T-helper 2 cell treated with Interferon-gamma antibody and Interleukin-4, amounts not matched to agents 100 ng/mL and 5 ng/mL, for 36 hours (primary cell): ENCODE measurements around the gene MYH16. TPM values are rescaled to one million over a fixed set of nuclear protein-coding genes. Genes with fewer than 3 reads are reported as not detected.
"Not testable (repeated sequence)": the region's sequence is repeated elsewhere in the genome, so short reads cannot be mapped to it uniquely, and the experiment has no call there.

ENCODE experiments used
- intact Hi-C: fragments of 100-400 bp; cut with micrococcal nuclease; formaldehyde crosslinking; loops from one replicate; pipeline ENCODE4 v1.15.1; 2023
- total RNA-seq: library from RNA; stranded (reverse); gene quantifications from 2 replicates; pipeline ENCODE4 v1.2.3, GENCODE V29; 2022

MYH16 gene
- not detected in 2 replicates for total RNA-seq

GRCh38 chr7:99272476-99273045 is at the start of gene MYH16:
Gene MYH16 (plus strand): TSS chr7:99272839.
- intact Hi-C loops, result no loop called here

GRCh38 chr7:99224263-99224898 is 48.3 kb upstream of the MYH16 start:
- intact Hi-C loops, result not testable (repeated sequence)

- intact Hi-C loops, result no loop called here
Measured at GRCh38 chr7:99224899-99225265, 47.8 kb upstream of the MYH16 start.

- intact Hi-C loops, result no loop called here
Measured at GRCh38 chr7:99229234-99229633, 43.4 kb upstream of the MYH16 start.

- intact Hi-C loops, result no loop called here
Measured at GRCh38 chr7:99232082-99232770, 40.4 kb upstream of the MYH16 start.

GRCh38 chr7:99232955-99233354 is 39.7 kb upstream of the MYH16 start:
- intact Hi-C loops, result not testable (repeated sequence)

- intact Hi-C loops, result no loop called here
Measured at GRCh38 chr7:99234185-99234584, 38.5 kb upstream of the MYH16 start.

- intact Hi-C loops, result no loop called here
Measured at GRCh38 chr7:99235925-99236324, 36.7 kb upstream of the MYH16 start.

- intact Hi-C loops, result not testable (repeated sequence)
Measured at GRCh38 chr7:99237876-99238275, 34.8 kb upstream of the MYH16 start.

- intact Hi-C loops, result no loop called here
Measured at GRCh38 chr7:99238558-99239341, 33.9 kb upstream of the MYH16 start.

GRCh38 chr7:99242682-99243081 is 30.0 kb upstream of the MYH16 start:
- intact Hi-C loops, result no loop called here

GRCh38 chr7:99243751-99244337 is 28.8 kb upstream of the MYH16 start:
- intact Hi-C loops, result no loop called here

- intact Hi-C loops, result no loop called here
Measured at GRCh38 chr7:99244939-99245338, 27.7 kb upstream of the MYH16 start.

GRCh38 chr7:99248391-99249095 is 24.1 kb upstream of the MYH16 start:
- intact Hi-C loops, result no loop called here

- intact Hi-C loops, result no loop called here
Measured at GRCh38 chr7:99249985-99250575, 22.6 kb upstream of the MYH16 start.

- intact Hi-C loops, result no loop called here
Measured at GRCh38 chr7:99252166-99252895, 20.3 kb upstream of the MYH16 start.

GRCh38 chr7:99253369-99253768 is 19.3 kb upstream of the MYH16 start:
- intact Hi-C loops, result no loop called here

GRCh38 chr7:99254390-99254789 is 18.2 kb upstream of the MYH16 start:
- intact Hi-C loops, result no loop called here

- intact Hi-C loops, result no loop called here
Measured at GRCh38 chr7:99255463-99255862, 17.2 kb upstream of the MYH16 start.

- intact Hi-C loops, result no loop called here
Measured at GRCh38 chr7:99257065-99257464, 15.6 kb upstream of the MYH16 start.
